Upper lobe of left lung (tissue), 6 donors: ENCODE results near the gene MON2. TPM values are rescaled to one million over a fixed set of nuclear protein-coding genes. Genes with fewer than 3 reads are reported as not detected.

Experiments used
- ATAC-seq, 2 donors: fragments of 200-7000 bp; cut with Tn5 transposase; one replicate each; pipeline ENCODE4 v1.9.1; 2022; ENCODE audit warnings: mild to moderate bottlenecking in 2 of 2, moderate library complexity in 2 of 2; ENCODE audit not compliant: low FRiP score in 2 of 2
- DNase-seq, 2 donors: peaks; one replicate each; pipeline ENCODE4 v3.0.0-alpha.2; 2019 to 2020
- H3K27ac ChIP-seq, 4 donors: fragments of 200-600 bp; sonication (generic); one replicate each; pipeline ENCODE4 v1.5.1; 2016 to 2019
- H3K27me3 ChIP-seq, 4 donors: fragments of 200-600 bp; sonication (generic); one replicate each; pipeline ENCODE4 v1.5.1; 2017 to 2019
- H3K36me3 ChIP-seq, 4 donors: fragments of 200-600 bp; sonication (generic); one replicate each; pipeline ENCODE4 v1.5.1; 2016 to 2019
- H3K4me1 ChIP-seq, 4 donors: fragments of 200-600 bp; sonication (generic); one replicate each; pipeline ENCODE4 v1.5.1; 2018 to 2019
- H3K4me3 ChIP-seq, 4 donors: fragments of 200-600 bp; sonication (generic); one replicate each; pipeline ENCODE4 v1.5.1; 2017 to 2019; ENCODE audit warnings: mild to moderate bottlenecking in 2 of 4, moderate library complexity in 1 of 4
- H3K9me3 ChIP-seq, 4 donors: fragments of 200-600 bp; sonication (generic); one replicate each; pipeline ENCODE4 v1.5.1; 2018 to 2019
- EP300 ChIP-seq, 4 donors: sonication (generic); formaldehyde crosslinking; IDR thresholded peaks; one replicate each; pipeline ENCODE4 v1.5.1; 2017; ENCODE audit warnings: antibody characterized with exemption in 4 of 4, control low read depth in 2 of 4
- POLR2A ChIP-seq, 4 donors: fragments of 450-650 bp; IDR thresholded peaks; one replicate each; pipeline ENCODE4 v1.5.1; 2016 to 2017; ENCODE audit warnings: antibody characterized with exemption in 4 of 4, mild to moderate bottlenecking in 2 of 4
- POLR2AphosphoS5 ChIP-seq, 2 donors: sonication (generic); formaldehyde crosslinking; IDR thresholded peaks; one replicate each; pipeline ENCODE4 v1.5.1; 2017; ENCODE audit warnings: antibody characterized with exemption in 2 of 2
- WGBS, 2 donors: methylation state at CpG; one replicate each; pipeline ENCODE4 v1.1.5; 2017 to 2018; 5-methylcytosine and 5-hydroxymethylcytosine counted together
- total RNA-seq, 6 donors: library from RNA; depleted of rRNA in 4 of 6; stranded (reverse); fragments of >200 nt in 4 of 6; gene quantifications; one replicate each; pipeline versions ENCODE4 v1.1.0 to v1.2.1, GENCODE V29; 2016 to 2021
- TF ChIP-seq, protein P1 (sequence below), 6 experiments: fragments of 450-650 bp in 4 of 6; fragments of 200-600 bp in 2 of 6; sonication (generic) in 2 of 6; IDR thresholded peaks; one replicate each; pipeline ENCODE4 v1.5.1; 2016 to 2019; ENCODE audit warnings: antibody characterized with exemption in 6 of 6
- donor health status: DM: no; HTN: no; CAD: no; lungs with moderate emphysema.
- donor health status: DM: no; HTN: yes; CAD: no; lungs with severe emphysema.

MON2 gene
- total RNA-seq, 6 donors from 2014 or later = 43.5 to 129 (median 64.2) TPM

DNA sequence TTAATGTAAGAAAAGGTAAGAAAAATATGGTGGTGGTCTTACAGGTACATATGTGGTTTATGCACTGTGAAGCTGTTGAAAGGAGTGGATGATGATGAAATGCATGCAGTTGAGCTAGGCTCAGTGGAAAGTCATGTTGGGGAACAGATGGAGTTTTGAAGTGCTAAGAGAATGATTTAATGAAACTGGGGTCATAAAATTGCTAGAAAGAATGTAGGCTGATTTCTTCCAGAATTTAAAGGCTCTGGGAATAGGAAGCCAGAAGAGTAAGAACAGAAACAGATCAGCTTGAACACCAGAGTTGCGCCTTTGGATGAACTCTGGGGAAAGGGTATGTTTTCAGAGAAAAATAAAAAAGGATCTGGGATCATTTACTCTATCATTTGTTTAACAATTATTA, 146.5 kb downstream of the MON2 start:
- Histone ChIP-seq H3K27ac (no peak overlapping the region), H3K27me3 (no peaks in the 10 kb centered on the region), H3K9me3 (no peaks in the 10 kb centered on the region), H3K4me3 (no peak overlapping the region), H3K36me3 (peaks cover 0 to 3% (median 0%) of the 10 kb centered on the region in 4 donors), H3K4me1 (no peaks in the 10 kb centered on the region)
- ATAC-seq = no peak
- WGBS, 2 donors = 89 to 92% methylated on average over 1 of the region's 1 CpG
- no peak for DNase-seq
- TF ChIP-seq EP300 (IDR thresholded peaks at IDR 0.05) (no peak), POLR2A (IDR thresholded peaks at IDR 0.05) (no peak), POLR2AphosphoS5 (IDR thresholded peaks at IDR 0.05) (no peak)
- TF ChIP-seq, protein P1, sequence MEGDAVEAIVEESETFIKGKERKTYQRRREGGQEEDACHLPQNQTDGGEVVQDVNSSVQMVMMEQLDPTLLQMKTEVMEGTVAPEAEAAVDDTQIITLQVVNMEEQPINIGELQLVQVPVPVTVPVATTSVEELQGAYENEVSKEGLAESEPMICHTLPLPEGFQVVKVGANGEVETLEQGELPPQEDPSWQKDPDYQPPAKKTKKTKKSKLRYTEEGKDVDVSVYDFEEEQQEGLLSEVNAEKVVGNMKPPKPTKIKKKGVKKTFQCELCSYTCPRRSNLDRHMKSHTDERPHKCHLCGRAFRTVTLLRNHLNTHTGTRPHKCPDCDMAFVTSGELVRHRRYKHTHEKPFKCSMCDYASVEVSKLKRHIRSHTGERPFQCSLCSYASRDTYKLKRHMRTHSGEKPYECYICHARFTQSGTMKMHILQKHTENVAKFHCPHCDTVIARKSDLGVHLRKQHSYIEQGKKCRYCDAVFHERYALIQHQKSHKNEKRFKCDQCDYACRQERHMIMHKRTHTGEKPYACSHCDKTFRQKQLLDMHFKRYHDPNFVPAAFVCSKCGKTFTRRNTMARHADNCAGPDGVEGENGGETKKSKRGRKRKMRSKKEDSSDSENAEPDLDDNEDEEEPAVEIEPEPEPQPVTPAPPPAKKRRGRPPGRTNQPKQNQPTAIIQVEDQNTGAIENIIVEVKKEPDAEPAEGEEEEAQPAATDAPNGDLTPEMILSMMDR (IDR thresholded peaks at IDR 0.05) = no peak

DNA sequence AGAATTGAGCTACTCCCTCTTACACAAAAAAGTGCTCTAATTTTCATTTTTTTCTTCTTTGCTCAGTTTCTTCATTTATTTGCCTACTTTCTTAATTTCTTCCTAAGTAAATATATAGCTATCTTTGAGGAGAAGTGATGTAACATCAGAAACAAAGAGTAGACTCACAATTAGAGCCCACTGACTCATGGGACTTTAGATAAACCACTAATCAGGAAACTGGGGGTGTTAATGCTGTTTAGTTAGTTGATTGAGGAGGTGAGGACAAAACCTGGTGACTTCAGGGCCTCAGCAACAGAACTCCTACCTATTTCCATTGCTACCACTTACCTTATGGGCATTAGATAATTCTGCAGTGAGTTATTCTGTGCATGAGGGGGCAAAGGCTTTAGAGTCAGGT, 151.7 kb downstream of the MON2 start:
- ATAC-seq (no peak), DNase-seq (no peak)
- Histone ChIP-seq H3K27ac (no peak overlapping the region), H3K27me3 (no peaks in the 10 kb centered on the region), H3K36me3 (no peaks in the 10 kb centered on the region), H3K4me1 (peaks cover 0 to 4% (median 0%) of the 10 kb centered on the region in 4 donors), H3K4me3 (no peak overlapping the region), H3K9me3 (no peaks in the 10 kb centered on the region)
- no peak for TF ChIP-seq EP300 (IDR thresholded peaks at IDR 0.05)
- TF ChIP-seq POLR2A (IDR thresholded peaks at IDR 0.05) = no peak
- TF ChIP-seq, protein P1 (IDR thresholded peaks at IDR 0.05) = no peak
- no peak for TF ChIP-seq POLR2AphosphoS5 (IDR thresholded peaks at IDR 0.05)

DNA sequence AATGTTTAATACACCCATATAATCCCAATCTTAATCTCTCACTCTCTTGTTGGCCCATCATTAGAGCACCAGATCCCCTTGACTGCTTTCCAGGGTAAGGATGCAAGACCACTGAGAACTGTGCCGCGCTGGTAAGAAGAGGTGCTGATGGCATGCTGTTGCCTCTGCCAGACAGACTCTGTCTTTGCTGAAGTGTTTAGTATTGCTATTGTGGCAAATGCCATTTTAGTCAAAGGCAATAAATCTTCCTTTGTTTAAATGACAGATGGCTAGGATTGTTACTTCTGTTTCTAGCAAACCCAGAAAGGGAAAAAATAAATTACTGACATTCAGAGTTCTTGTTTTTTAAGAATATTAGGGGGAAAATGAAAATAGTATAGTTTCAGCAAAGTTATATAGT, 152.3 kb downstream of the MON2 start:
- no peak overlapping the region for H3K27ac ChIP-seq
- TF ChIP-seq, protein P1 (IDR thresholded peaks at IDR 0.05) = no peak
- TF ChIP-seq POLR2A (IDR thresholded peaks at IDR 0.05) (no peak), EP300 (IDR thresholded peaks at IDR 0.05) (no peak), POLR2AphosphoS5 (IDR thresholded peaks at IDR 0.05) (no peak)
- DNase-seq (no peak), ATAC-seq (no peak)
- peaks cover 0 to 4% (median 0%) of the 10 kb centered on the region in 4 donors for H3K4me1 ChIP-seq
- no peak overlapping the region for H3K4me3 ChIP-seq
- no peaks in the 10 kb centered on the region for H3K36me3 ChIP-seq
- 56 to 73% methylated on average over 2 of the region's 2 CpGs for WGBS, 2 donors
- H3K27me3 ChIP-seq = no peaks in the 10 kb centered on the region
- H3K9me3 ChIP-seq = no peaks in the 10 kb centered on the region

DNA sequence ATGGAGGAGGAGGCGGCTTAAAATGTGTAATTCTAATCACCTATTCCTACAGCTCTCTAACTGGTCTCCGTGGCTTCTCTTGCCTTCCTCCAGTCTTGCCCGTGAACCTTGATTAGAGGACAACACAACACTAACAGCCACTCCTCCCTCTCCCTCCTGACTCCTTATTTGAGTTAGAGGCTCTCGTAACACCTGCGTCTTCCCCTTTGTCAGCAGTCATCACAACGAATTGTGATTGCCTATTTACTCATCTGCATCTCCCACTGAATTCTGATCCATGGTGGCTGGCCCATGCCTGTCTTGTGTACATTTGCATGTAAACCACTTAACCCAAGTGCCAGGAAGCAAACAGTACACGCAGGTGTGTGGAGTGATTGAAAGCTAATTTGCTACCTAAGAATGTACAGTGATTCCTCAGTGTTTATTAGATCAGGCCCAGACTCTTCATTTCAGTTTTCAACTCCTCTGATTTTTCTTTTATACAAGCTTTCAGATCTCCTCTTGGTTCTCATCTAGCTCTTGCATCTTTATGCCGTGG, 154.5 kb downstream of the MON2 start:
- no peak overlapping the region for H3K4me3 ChIP-seq
- no peaks in the 10 kb centered on the region for H3K9me3 ChIP-seq
- H3K27me3 ChIP-seq = no peaks in the 10 kb centered on the region
- no peaks in the 10 kb centered on the region for H3K36me3 ChIP-seq
- 73 to 74% methylated on average over 8 of the region's 8 CpGs for WGBS, 2 donors
- no peak overlapping the region for H3K27ac ChIP-seq
- H3K4me1 ChIP-seq = peaks cover 0 to 8% (median 0%) of the 10 kb centered on the region in 4 donors
- no peak for ATAC-seq
- DNase-seq = no peak
- no peak for TF ChIP-seq EP300 (IDR thresholded peaks at IDR 0.05)
- TF ChIP-seq POLR2AphosphoS5 (IDR thresholded peaks at IDR 0.05) = no peak
- TF ChIP-seq POLR2A (IDR thresholded peaks at IDR 0.05) = no peak

DNA sequence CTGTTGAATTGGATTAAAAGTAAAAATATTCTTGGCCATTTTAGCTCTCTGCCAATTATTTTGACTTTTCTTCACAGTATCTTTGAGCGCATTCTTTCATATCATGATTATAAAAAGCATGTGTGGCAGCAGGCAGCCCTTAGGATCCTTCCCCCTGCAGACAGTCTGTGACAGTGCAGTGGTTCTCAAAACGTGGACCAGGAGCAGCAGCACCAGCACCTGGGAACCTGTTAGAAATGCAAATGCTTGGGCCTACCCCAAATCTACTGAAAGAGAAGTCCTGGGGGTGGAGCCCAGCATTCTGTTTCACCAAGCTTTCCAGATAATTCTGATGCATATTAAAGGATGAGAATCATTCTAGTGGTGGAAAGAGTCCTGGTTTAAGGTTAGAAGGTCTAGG, 155.6 kb downstream of the MON2 start:
- Histone ChIP-seq H3K4me1 (peaks cover 0 to 8% (median 0%) of the 10 kb centered on the region in 4 donors), H3K27ac (no peak overlapping the region), H3K36me3 (no peaks in the 10 kb centered on the region), H3K27me3 (no peaks in the 10 kb centered on the region), H3K4me3 (no peak overlapping the region), H3K9me3 (no peaks in the 10 kb centered on the region)
- TF ChIP-seq, protein P1 (IDR thresholded peaks at IDR 0.05) = no peak
- no peak for TF ChIP-seq POLR2AphosphoS5 (IDR thresholded peaks at IDR 0.05)
- TF ChIP-seq POLR2A (IDR thresholded peaks at IDR 0.05) = no peak
- TF ChIP-seq EP300 (IDR thresholded peaks at IDR 0.05) = no peak
- no peak for ATAC-seq
- no peak for DNase-seq
- WGBS, 2 donors = 71 to 79% methylated on average over 2 of the region's 2 CpGs
